22Rv1 (cell line): ENCODE measurements around the gene FRMD1.

Experiments
- CTCF ChIP-seq: fragments of 450-650 bp; IDR thresholded peaks from 2 replicates; pipeline ENCODE4 v1.5.1; 2017; ENCODE audit warnings: mild to moderate bottlenecking
- ZFX ChIP-seq: fragments of 450-650 bp; IDR thresholded peaks from 2 replicates; pipeline ENCODE4 v1.6.1; 2017; ENCODE audit warnings: antibody characterized with exemption, borderline replicate concordance

- TF ChIP-seq CTCF = no peak
- no peak for TF ChIP-seq ZFX
Observed at GRCh38 chr6:168081858-168082546, 3.0 kb upstream of the FRMD1 start.
